Mesendoderm (in vitro differentiated cells): Measurements from ENCODE around the gene NLN.

Experiments
- DNase-seq: peaks from one replicate; pipeline ENCODE4 v3.0.0; 2013
- H2AK5ac ChIP-seq: 2 replicates; pipeline ENCODE4 v1.6.1; 2013; ENCODE audit warnings: low read length, inconsistent platforms
- H2BK120ac ChIP-seq: 2 replicates; pipeline ENCODE4 v1.6.1; 2013; ENCODE audit warnings: low read depth, mild to moderate bottlenecking, low read length, moderate library complexity, mixed read lengths
- H2BK15ac ChIP-seq: replicated peaks from 2 replicates; pipeline ENCODE4 v1.6.1; 2013; ENCODE audit warnings: low read depth, mild to moderate bottlenecking, moderate library complexity
- H2BK5ac ChIP-seq: 2 replicates; pipeline ENCODE4 v1.6.1; 2013; ENCODE audit warnings: low read length, inconsistent platforms
- H3K18ac ChIP-seq: 2 replicates; pipeline ENCODE4 v1.6.1; 2013; ENCODE audit warnings: mild to moderate bottlenecking, low read length, mixed read lengths
- H3K23ac ChIP-seq: one replicate; pipeline ENCODE4 v1.6.1; 2013; ENCODE audit warnings: low read length
- H3K27ac ChIP-seq: 2 replicates; pipeline ENCODE4 v1.5.1; 2013; ENCODE audit warnings: low read depth, mild to moderate bottlenecking, inconsistent platforms, low read length, moderate library complexity
- H3K27me3 ChIP-seq: 2 replicates; pipeline ENCODE4 v1.6.1; 2013; ENCODE audit warnings: low read length, control low read depth, mild to moderate bottlenecking, inconsistent platforms; ENCODE audit not compliant: insufficient read depth, poor library complexity
- H3K36me3 ChIP-seq: 2 replicates; pipeline ENCODE4 v1.6.1; 2013; ENCODE audit warnings: low read length, inconsistent platforms; ENCODE audit not compliant: control insufficient read depth, insufficient read depth
- H3K4ac ChIP-seq: one replicate; pipeline ENCODE4 v1.6.1; 2013; ENCODE audit warnings: low read depth, mild to moderate bottlenecking, low read length, moderate library complexity
- H3K4me1 ChIP-seq: 2 replicates; pipeline ENCODE4 v1.6.1; 2013; ENCODE audit warnings: low read depth, low read length, inconsistent platforms; ENCODE audit not compliant: control insufficient read depth
- H3K4me2 ChIP-seq: 2 replicates; pipeline ENCODE4 v1.6.1; 2013; ENCODE audit warnings: low read length
- H3K4me3 ChIP-seq: 2 replicates; pipeline ENCODE4 v1.5.1; 2013; ENCODE audit warnings: mild to moderate bottlenecking, low read length
- H3K56ac ChIP-seq: one replicate; pipeline ENCODE4 v1.6.1; 2013; ENCODE audit warnings: low read length
- H3K79me1 ChIP-seq: 2 replicates; pipeline ENCODE4 v1.6.1; 2013; ENCODE audit warnings: low read length, inconsistent platforms
- H3K79me2 ChIP-seq: 2 replicates; pipeline ENCODE4 v1.6.1; 2013; ENCODE audit warnings: mild to moderate bottlenecking, low read length; ENCODE audit not compliant: control insufficient read depth, insufficient read depth
- H3K9ac ChIP-seq: 2 replicates; pipeline ENCODE4 v1.6.1; 2013; ENCODE audit warnings: low read length, inconsistent platforms
- H4K5ac ChIP-seq: one replicate; pipeline ENCODE4 v1.6.1; 2013; ENCODE audit warnings: low read length
- H4K8ac ChIP-seq: one replicate; pipeline ENCODE4 v1.6.1; 2013; ENCODE audit warnings: low read depth, mild to moderate bottlenecking, control low read depth, low read length, moderate library complexity
- whole genome bisulfite sequencing: extraction: QIAGEN DNeasy Blood & Tissue Kit; methylation state at CpG from one replicate; pipeline ENCODE4 v1.1.7; 2013; ENCODE audit warnings: low lambda C conversion rate, missing lambda C conversion rate; ENCODE audit not compliant: insufficient coverage; ENCODE audit errors: extremely low coverage; 5-methylcytosine and 5-hydroxymethylcytosine counted together

Gene NLN

GRCh38 chr5:65693121-65693520 is 28.9 kb upstream of the NLN start:
- Histone ChIP-seq H4K5ac (no peak overlapping the region), H3K4me2 (no peak overlapping the region), H3K56ac (no peak overlapping the region), H2BK5ac (no peak overlapping the region), H3K18ac (no peak overlapping the region), H3K4me1 (no peaks in the 10 kb centered on the region), H3K27me3 (no peaks in the 10 kb centered on the region), H3K4me3 (no peak overlapping the region), H3K79me2 (no peaks in the 10 kb centered on the region), H2BK15ac (no peak overlapping the region), H3K23ac (no peak overlapping the region), H3K79me1 (no peaks in the 10 kb centered on the region), H2BK120ac (no peak overlapping the region), H3K9ac (no peak overlapping the region), H4K8ac (no peak overlapping the region), H2AK5ac (no peak overlapping the region), H3K27ac (no peak overlapping the region), H3K36me3 (no peaks in the 10 kb centered on the region), H3K4ac (no peak overlapping the region)
- DNase-seq = no peak
- WGBS = 0% methylated on average over 1 of the region's 2 CpGs

- Histone ChIP-seq H3K79me1 (no peaks in the 10 kb centered on the region), H2AK5ac (no peak overlapping the region), H3K4me1 (no peaks in the 10 kb centered on the region), H3K27me3 (no peaks in the 10 kb centered on the region), H3K23ac (no peak overlapping the region), H3K36me3 (no peaks in the 10 kb centered on the region), H3K27ac (no peak overlapping the region), H3K79me2 (no peaks in the 10 kb centered on the region), H2BK120ac (no peak overlapping the region), H3K4me3 (no peak overlapping the region), H2BK5ac (no peak overlapping the region), H3K4ac (no peak overlapping the region), H4K5ac (no peak overlapping the region), H3K56ac (no peak overlapping the region), H2BK15ac (no peak overlapping the region), H3K9ac (no peak overlapping the region), H4K8ac (no peak overlapping the region), H3K4me2 (no peak overlapping the region), H3K18ac (no peak overlapping the region)
- DNase-seq = no peak
- WGBS = no CpG with 5 or more reads among the region's 4 CpGs
Measured at GRCh38 chr5:65695162-65695755, 26.7 kb upstream of the NLN start.

GRCh38 chr5:65695896-65696295 is 26.1 kb upstream of the NLN start:
- Histone ChIP-seq H3K27ac (no peak overlapping the region), H2AK5ac (no peak overlapping the region), H3K36me3 (no peaks in the 10 kb centered on the region), H3K9ac (no peak overlapping the region), H3K79me2 (no peaks in the 10 kb centered on the region), H2BK5ac (no peak overlapping the region), H2BK120ac (no peak overlapping the region), H4K5ac (no peak overlapping the region), H3K79me1 (no peaks in the 10 kb centered on the region), H3K4me2 (no peak overlapping the region), H2BK15ac (no peak overlapping the region), H3K4ac (no peak overlapping the region), H3K18ac (no peak overlapping the region), H3K4me1 (no peaks in the 10 kb centered on the region), H4K8ac (no peak overlapping the region), H3K27me3 (no peaks in the 10 kb centered on the region), H3K56ac (no peak overlapping the region), H3K4me3 (no peak overlapping the region), H3K23ac (no peak overlapping the region)
- WGBS = no CpG with 5 or more reads among the region's 4 CpGs
- no peak for DNase-seq

- Histone ChIP-seq H3K27me3 (no peaks in the 10 kb centered on the region), H3K36me3 (no peaks in the 10 kb centered on the region), H3K18ac (no peak overlapping the region), H3K9ac (no peak overlapping the region), H4K8ac (no peak overlapping the region), H3K56ac (no peak overlapping the region), H3K4ac (no peak overlapping the region), H3K23ac (no peak overlapping the region), H2AK5ac (no peak overlapping the region), H3K4me2 (no peak overlapping the region), H3K79me1 (no peaks in the 10 kb centered on the region), H2BK15ac (no peak overlapping the region), H4K5ac (no peak overlapping the region), H3K4me1 (no peaks in the 10 kb centered on the region), H3K4me3 (no peak overlapping the region), H2BK5ac (no peak overlapping the region), H3K79me2 (no peaks in the 10 kb centered on the region), H3K27ac (no peak overlapping the region), H2BK120ac (no peak overlapping the region)
- no peak for DNase-seq
Measured at GRCh38 chr5:65696892-65697291, 25.1 kb upstream of the NLN start.

GRCh38 chr5:65699338-65699737 is 22.7 kb upstream of the NLN start:
- Histone ChIP-seq H3K4ac (no peak overlapping the region), H3K4me1 (no peaks in the 10 kb centered on the region), H3K4me2 (no peak overlapping the region), H3K79me1 (no peaks in the 10 kb centered on the region), H3K18ac (no peak overlapping the region), H3K56ac (no peak overlapping the region), H3K27me3 (no peaks in the 10 kb centered on the region), H3K79me2 (no peaks in the 10 kb centered on the region), H2BK120ac (no peak overlapping the region), H2BK5ac (no peak overlapping the region), H2BK15ac (no peak overlapping the region), H3K4me3 (no peak overlapping the region), H3K23ac (no peak overlapping the region), H4K8ac (no peak overlapping the region), H3K9ac (no peak overlapping the region), H2AK5ac (no peak overlapping the region), H4K5ac (no peak overlapping the region), H3K36me3 (no peaks in the 10 kb centered on the region), H3K27ac (no peak overlapping the region)
- WGBS = no CpG with 5 or more reads among the region's 4 CpGs
- no peak for DNase-seq

GRCh38 chr5:65702036-65702435 is 20.0 kb upstream of the NLN start:
- Histone ChIP-seq H3K23ac (no peak overlapping the region), H2BK120ac (no peak overlapping the region), H4K5ac (no peak overlapping the region), H3K4me3 (no peak overlapping the region), H3K79me1 (no peaks in the 10 kb centered on the region), H2BK5ac (no peak overlapping the region), H3K4ac (no peak overlapping the region), H2AK5ac (no peak overlapping the region), H3K18ac (no peak overlapping the region), H4K8ac (no peak overlapping the region), H2BK15ac (no peak overlapping the region), H3K4me2 (no peak overlapping the region), H3K79me2 (no peaks in the 10 kb centered on the region), H3K27ac (no peak overlapping the region), H3K36me3 (no peaks in the 10 kb centered on the region), H3K9ac (no peak overlapping the region), H3K27me3 (no peaks in the 10 kb centered on the region), H3K4me1 (no peaks in the 10 kb centered on the region), H3K56ac (no peak overlapping the region)
- WGBS = no CpG with 5 or more reads among the region's 3 CpGs
- no peak for DNase-seq
